ENCODE results near the gene NSG1.
"Not testable (repeated sequence)": the region's sequence is repeated elsewhere in the genome, so short reads cannot be mapped to it uniquely, and the experiment has no call there.

NSG1 gene

DNA sequence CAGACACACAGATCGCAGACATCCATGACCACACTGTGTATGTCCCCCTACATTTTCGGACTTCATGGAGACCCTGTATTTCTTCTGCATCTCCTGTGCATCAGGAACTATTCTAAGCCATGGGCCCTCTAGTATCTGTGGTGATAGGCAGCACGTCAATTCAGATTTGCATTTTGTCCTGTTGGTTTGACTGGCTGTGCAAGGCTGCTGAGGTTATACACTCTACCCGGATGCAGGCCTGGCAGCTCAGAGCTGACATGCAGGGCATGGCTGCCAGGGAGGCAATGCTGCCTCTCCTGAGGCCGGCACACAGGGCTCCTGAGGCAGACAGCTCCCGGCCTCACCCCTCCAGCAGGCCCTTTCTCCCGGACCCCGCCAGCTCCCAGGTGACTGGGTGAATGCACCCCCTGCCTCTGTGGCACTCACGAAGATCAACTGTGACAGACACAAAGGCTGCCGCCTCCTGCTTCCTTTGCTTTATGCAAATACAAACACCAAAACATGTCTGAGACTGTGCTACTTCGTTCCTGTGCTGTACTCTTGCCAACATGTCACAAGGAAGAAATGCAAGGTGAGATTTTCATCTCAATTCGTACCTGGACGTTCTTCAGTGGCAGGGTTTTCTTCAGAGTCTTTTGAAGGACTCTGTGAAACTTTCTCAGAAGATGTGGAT, 51.0 kb downstream of the NSG1 start:
- no peak for DNase-seq

DNA sequence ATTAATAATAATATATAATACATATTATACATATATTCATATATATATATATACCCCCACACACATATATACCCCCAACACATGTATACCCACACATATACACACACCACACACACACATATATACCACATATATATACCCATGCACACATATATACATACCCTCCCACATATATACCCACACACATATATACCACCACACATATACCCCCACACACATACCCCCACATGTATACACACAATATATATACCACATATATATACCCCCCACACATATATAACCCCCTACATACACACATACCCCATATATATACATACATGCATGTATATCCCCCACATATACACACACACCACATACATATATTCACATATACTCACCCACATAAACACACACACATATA, 52.0 kb downstream of the NSG1 start:
- DNase-seq: no peak

DNA sequence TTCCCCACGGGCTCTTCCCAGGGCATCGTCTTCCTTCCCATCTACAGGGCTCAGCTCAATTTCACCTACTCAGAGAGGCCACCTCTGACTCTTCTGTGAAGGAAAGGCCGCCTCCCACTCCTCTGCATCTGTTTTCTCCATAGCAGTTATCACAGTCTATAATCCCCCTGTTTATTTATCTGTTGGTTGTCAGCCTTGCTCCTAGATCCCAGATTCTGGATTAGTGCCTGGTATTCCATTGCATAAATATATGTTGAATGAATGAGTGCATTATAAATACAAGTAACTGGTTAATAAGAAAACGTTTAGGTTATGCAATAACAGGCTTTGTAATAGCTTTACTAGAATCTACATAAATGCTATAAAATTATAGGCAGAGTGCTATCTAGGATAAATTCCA, 52.9 kb downstream of the NSG1 start:
- no peak for DNase-seq

DNA sequence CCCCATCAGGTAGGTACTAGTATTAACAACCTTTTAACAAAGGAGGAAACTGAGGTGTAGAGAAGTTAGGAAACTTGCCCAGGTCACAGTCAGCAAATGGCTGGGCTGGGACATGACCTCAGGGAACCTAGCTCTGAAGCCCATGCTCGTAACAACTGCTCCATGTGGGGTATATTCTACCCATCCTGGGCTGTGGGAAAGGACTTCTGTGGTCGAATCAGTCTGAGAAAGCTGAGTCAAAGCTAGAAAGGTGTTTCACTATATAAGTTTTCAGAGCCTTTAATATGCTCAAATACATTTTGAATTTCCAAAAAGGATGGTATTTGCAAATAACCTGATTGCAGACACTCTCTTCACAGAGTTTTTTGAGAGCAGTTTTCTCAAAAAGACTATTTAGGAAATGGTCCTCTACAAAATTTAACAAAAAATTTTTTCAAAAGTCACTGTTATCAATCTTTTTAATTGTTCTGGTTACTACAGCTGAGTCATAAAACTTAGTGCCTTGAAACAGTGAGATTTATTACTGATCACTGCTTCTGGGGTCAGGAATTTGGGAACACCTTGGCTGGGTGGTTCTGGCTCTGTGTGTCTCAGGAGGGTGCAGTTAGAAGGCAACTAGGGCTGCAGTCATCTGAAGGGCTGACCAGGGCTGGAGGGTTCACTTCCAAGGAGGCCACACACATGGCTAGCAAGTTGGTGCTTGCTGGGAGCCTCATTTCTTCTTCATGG, 53.6 kb downstream of the NSG1 start:
- no peak for DNase-seq

DNA sequence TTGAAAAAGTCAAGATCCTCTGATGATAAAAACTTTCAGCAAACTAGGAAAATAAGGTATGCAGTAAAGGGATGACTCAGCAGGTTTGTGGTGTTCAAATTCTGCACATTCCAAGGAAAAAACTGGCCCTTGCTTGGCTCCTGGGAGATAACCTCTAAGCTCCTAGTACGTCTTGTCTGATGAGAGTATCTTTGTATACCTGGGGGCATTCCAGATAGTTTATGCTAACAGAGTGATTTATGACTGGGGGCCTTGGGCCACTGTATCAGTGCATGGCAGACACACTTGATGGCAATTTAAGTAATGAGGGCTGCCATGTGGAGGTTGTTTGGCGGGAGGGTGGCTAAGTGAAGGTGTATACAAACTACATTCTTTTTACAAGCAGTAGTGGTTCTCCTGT, 56.9 kb downstream of the NSG1 start:
- no peak for DNase-seq

DNA sequence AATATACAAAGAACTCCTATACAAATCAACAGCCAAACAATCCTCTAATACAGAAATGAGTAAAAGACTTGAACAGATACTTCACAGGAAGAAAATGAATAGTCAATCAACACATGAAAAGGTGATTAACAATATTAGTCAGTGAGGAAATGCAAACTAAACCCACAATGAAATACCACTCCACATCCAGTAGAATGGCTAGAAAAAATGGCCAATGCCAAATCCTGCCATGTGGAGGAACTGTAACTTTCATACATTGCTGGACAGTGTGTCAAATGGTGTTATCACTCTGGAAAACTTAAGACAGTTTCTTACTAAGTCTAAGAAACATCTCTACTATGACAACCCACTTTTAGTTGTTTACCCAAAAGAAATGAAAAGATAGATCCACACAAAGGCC, 59.5 kb downstream of the NSG1 start:
- DNase-seq: no peak

DNA sequence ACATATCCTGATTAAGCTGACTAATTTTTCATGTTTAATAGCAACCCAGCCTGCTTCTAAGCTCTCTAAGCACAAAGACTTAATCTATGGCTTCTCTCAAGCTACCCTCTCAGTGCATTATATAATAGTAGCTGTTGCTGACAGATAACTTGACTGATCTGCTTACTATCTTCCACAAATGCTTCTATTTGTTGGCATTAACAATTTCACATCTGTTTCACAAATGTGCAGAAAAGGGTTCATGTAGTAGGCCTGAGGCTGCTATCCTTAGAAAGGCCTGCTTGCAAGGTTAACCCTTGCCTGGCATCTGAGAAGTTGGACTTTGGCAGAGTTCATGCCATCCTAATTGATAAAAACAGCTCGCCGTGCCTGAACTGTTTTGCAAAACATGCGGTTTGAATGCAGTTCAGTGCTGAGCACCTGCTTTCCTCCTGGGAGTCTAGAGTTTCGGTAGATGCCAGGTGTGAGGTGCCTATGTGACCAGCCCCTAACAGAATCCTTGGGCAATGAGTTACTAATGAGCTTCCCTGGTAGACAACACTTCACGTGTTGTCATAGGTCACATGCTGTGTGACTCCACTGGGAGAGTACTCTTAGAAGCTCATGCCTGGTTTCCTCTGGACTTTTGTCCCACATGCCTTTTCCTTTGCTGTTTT, 68.4 kb downstream of the NSG1 start:
- DNase-seq: no peak

DNA sequence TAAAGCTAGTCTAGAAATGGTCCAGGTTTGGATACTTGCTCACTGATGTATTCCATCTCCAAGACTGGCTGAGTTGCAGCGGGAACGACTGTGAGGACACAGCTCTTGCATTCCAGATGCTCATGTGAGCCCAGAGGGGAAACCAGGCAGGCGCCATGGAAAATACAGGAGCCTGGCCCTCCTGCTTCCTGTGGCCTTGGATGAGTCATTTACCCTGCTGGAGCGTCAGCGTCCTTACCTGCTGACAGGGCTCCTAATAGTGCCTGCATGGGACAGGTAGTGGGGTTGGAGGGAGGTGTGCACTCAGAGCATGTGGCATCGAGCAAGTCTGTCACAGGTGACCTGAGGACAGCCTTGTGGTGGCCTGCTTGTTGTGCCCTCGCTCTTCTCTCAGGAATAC, 69.4 kb downstream of the NSG1 start:
- DNase-seq: no peak

DNA sequence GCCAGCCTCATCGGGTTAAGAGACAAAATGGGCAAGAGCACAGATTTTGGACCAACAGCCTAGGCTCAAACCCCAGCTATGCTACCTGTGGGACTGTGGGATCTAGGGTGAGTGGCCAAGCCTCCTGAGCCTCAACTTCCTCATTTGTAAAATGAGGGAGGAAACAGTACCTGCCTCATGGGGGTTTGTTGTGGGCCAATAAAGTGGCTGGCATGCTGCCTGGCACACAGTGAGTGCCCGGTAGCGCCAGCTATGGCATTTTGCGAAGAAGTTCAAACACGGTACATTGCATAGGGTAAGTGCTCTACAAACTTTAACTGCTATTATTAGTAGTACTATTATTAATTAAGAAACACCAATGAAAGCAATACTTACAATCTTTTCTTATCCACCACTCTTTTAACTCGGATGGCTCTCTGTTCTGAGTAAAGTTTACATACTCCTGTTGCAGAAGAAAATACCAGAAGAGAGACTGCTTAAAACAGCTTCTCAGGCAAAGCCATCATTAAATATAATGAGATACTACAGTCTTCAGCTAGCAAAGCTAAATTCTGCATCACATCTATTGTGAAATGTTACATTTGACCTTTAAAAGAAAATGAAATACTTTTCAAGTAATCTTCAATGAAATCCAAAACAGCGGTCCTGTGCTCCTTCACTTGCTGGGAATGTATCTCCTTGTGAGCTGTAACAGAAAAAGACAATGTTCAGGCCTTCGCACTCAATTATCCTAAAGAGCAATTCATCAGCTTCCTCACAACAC, 70.1 kb downstream of the NSG1 start:
- no peak for DNase-seq

DNA sequence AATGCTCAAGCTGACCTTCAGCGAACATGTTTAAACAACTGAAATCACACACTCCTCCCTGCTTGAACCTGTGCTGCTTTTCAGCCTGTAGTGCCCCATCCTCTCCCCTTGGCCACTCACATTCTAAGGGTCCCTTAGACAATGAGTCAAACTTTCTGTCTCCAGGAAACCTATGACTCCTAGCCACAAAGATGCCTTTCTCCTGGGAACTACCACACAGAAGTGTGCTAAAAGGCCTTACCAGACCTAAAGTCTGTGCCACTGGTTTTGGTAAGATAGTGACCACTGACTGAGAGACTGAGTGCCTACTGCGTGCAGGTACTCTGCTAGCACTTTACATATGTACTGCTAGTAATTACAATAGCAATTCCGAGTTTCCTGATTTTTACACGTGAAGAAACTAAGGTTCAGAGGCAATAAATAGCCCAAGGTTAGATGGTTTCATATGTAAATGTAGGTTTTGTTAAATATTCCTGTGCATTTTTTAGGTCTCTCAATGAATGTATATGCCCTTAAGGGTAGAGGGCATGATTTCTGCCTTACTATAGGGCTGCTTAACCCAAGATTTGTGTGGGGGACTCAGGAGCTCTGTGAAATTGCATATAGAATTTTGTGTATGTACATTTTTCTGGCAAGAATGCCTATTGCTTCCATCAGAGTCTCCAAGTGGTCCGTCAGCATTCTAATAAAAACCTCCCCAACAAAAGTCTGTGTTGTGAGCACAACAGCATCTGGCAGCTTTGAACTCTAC, 71.1 kb downstream of the NSG1 start:
- DNase-seq: no peak

DNA sequence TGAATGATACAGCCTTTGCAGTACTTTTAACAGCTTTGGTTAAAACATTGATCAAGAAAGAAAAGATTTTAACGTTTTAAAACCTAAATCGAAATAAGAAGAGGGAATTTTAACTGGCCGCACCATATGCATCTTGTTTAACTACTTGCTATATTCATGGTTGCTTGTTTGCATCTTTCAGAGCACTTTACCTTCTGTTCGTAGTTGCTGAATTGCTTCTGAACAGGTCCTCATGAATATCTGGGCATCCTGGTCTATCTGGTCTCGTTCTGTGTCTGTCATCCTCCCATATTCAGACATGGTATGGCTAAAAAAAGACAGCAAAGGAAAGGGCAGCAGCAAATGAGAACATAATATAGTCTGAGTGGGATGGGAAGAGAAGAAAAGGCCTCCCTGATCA, 72.3 kb downstream of the NSG1 start:
- no peak for DNase-seq

DNA sequence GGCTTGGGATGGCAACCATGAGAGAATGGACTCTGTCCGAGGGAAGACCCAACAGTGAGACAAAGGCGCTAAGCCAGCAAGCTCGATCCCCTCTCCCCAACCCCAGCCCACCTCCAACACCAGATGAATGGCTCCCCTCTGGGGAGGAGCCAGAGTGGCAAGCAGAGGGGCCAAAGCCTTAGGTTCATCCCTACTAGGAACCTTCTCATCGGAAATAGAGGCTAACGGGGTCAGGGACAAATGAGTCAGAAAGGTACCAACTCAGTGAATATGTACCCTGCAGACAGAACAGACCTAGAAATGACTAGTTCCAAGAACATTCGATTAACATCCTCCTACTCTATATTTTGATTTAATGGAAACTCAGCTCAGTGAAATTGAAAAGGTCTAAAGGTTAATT, 73.9 kb downstream of the NSG1 start:
- no peak for DNase-seq

DNA sequence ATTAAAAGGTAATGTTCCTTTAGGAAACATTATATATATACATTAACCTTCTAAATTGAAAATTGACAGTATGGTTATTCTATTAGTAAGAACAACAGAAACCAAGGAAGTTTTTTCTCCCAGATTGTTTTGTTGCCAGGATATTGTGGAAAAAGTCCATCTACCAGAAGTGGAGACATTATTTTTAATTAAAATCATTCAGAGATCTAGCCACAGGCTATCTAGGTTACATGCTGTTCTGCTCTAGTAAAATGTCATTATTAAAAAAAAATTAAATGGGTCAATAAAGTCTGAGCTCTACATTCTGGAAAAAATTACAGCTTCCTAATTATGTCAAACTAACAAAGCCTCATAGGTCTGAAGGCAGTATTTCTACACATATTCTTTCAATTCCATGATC, 74.3 kb downstream of the NSG1 start:
- no peak for DNase-seq

DNA sequence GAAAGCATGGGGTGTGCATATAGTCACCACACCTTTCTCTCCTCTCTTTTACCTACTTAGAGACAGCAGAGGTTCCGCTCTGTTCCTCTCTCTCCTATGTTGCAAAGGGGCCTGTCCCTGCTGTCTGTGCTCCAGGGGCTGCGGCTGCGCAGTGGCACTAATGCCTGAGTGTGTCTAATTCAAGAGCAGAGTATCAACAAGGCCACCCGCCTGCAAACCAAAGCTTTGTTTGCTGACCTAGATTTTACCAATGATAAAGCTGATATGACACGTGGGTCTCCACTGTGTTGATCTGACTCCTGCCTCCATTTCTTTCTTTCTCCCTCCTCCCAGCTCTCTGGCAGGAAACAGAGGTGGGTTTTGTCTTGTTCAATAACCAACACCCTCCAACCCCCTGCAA, 74.9 kb downstream of the NSG1 start:
- DNase-seq: peak; percentile 21

DNA sequence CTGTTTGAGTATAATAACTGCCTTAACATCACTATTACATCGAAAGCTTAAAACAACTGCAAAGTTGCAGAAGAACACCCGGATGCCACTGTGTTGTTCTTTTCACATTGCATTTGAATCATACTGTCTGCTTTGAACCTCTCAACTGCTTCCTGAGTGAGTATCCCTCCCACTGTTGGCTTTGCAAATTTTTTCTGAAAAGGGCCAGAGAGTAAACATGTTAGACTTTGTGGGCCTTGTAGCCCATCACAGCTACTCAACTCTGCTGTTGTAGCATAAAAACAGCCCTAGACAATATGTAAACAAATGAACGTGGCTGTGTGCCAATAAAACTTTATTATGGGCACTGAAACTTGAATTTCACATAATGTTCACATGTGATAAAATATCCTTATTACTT, 76.1 kb downstream of the NSG1 start:
- no peak for DNase-seq

DNA sequence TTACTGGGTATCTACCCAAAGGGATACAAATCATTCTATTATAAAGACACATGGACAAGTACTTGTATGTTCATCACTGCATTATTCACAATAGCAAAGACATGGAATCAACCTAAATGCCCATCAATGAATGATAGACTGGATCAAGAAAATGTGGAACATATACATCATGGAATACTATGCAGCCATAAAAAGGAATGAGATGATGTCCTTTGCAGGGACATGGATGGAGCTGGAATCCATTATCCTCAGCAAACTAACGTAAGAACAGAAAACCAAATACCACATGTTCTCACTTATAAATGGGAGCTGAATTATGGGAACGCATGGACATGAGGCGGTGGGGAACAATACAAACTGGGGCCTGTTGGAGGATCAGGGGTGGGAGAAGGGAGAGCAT, 78.3 kb downstream of the NSG1 start:
- DNase-seq: not testable (repeated sequence)

Data from NCI-H1092 (cell line).